Esophagus squamous epithelium (tissue), 4 donors: ENCODE data around the gene CDH20.

Experiments used
- CTCF ChIP-seq, 6 experiments: fragments of 450-650 bp in 4 of 6; fragments of 200-600 bp in 2 of 6; sonication (generic) in 2 of 6; IDR thresholded peaks; one replicate each; pipeline ENCODE4 v1.5.1; 2016 to 2019; ENCODE audit warnings: antibody characterized with exemption in 6 of 6, mild to moderate bottlenecking in 4 of 6, moderate library complexity in 4 of 6
- POLR2A ChIP-seq, 4 donors: fragments of 450-650 bp; IDR thresholded peaks; one replicate each; pipeline ENCODE4 v1.6.1; 2017; ENCODE audit warnings: antibody characterized with exemption in 4 of 4, mild to moderate bottlenecking in 4 of 4, moderate library complexity in 3 of 4

- TF ChIP-seq CTCF (IDR thresholded peaks at IDR 0.05) (no peak), POLR2A (IDR thresholded peaks at IDR 0.05) (no peak)
Measured at GRCh38 chr18:61546590-61546989, 213.4 kb downstream of the CDH20 start.
